GM19239 (cell line): ENCODE data around the gene DLG3.

Experiments used
- DNase-seq: peaks from one replicate; pipeline ENCODE4 v3.0.0; 2011; ENCODE audit warnings: low spot score; ENCODE audit not compliant: insufficient read length
- FAIRE-seq: peaks from 2 replicates; lab custom pipeline; 2011; peaks lifted over from hg19 to GRCh38; lab: Jason Lieb, UNC

The DLG3 gene

GRCh38 chrX:70437011-70437410 is 7.6 kb upstream of the DLG3 start:
- no peak for FAIRE-seq
- no peak for DNase-seq

- FAIRE-seq = no peak
- no peak for DNase-seq
Measured at GRCh38 chrX:70437921-70438665, 6.5 kb upstream of the DLG3 start.

- DNase-seq (no peak), FAIRE-seq (no peak)
Measured at GRCh38 chrX:70439016-70439415, 5.6 kb upstream of the DLG3 start.

- no peak for FAIRE-seq
- DNase-seq = no peak
Measured at GRCh38 chrX:70442224-70442623, 2.4 kb upstream of the DLG3 start.

GRCh38 chrX:70444946-70445656 is 466 bp downstream of the DLG3 start:
- DNase-seq = no peak
- FAIRE-seq = no peak

GRCh38 chrX:70445951-70446350 is 1.3 kb downstream of the DLG3 start:
- FAIRE-seq = no peak
- DNase-seq = no peak

GRCh38 chrX:70446380-70447350 is 2.0 kb downstream of the DLG3 start:
- DNase-seq (no peak), FAIRE-seq (no peak)

GRCh38 chrX:70449457-70449966 is 4.9 kb downstream of the DLG3 start:
- no peak for DNase-seq
- FAIRE-seq = no peak

GRCh38 chrX:70452143-70452733 is 7.6 kb downstream of the DLG3 start:
- peak; percentile 97 for FAIRE-seq
- DNase-seq = peak; percentile 50

- FAIRE-seq (peak; percentile 77), DNase-seq (no peak)
Measured at GRCh38 chrX:70453024-70453618, 8.5 kb downstream of the DLG3 start.

GRCh38 chrX:70454441-70455365 is 10.1 kb downstream of the DLG3 start:
- DNase-seq (peak; percentile 54), FAIRE-seq (peak; percentile 99)

- DNase-seq (no peak), FAIRE-seq (peak; percentile 96)
Measured at GRCh38 chrX:70455366-70456202, 10.9 kb downstream of the DLG3 start.

- DNase-seq (no peak), FAIRE-seq (peak; percentile 95)
Measured at GRCh38 chrX:70456256-70456655, 11.6 kb downstream of the DLG3 start.

- no peak for DNase-seq
- FAIRE-seq = no peak
Measured at GRCh38 chrX:70461026-70461425, 16.4 kb downstream of the DLG3 start.

- FAIRE-seq = peak; percentile 23
- no peak for DNase-seq
Measured at GRCh38 chrX:70464051-70464450, 19.4 kb downstream of the DLG3 start.

GRCh38 chrX:70466968-70467367 is 22.3 kb downstream of the DLG3 start:
- DNase-seq (no peak), FAIRE-seq (no peak)

GRCh38 chrX:70468709-70469108 is 24.1 kb downstream of the DLG3 start:
- no peak for DNase-seq
- FAIRE-seq = no peak

GRCh38 chrX:70470850-70471289 is 26.2 kb downstream of the DLG3 start:
- DNase-seq (no peak), FAIRE-seq (no peak)
